Activated CD4-positive, alpha-beta memory T cell treated with anti-CD3 and anti-CD28 coated beads for 36 hours (primary cell): ENCODE data around the gene MYO16. TPM values are rescaled to one million over a fixed set of nuclear protein-coding genes. Genes with fewer than 3 reads are reported as not detected.
"Not testable (repeated sequence)": the region's sequence is repeated elsewhere in the genome, so short reads cannot be mapped to it uniquely, and the experiment has no call there.

Source experiments
- CTCF ChIA-PET: fragments of 350-600 bp; sonication (Branson Sonifier 250); formaldehyde crosslinking; loops from one replicate; lab custom pipeline; 2021; ENCODE audit warnings: antibody characterized with exemption, inconsistent platforms; lab: Charles Lee
- POLR2A ChIA-PET: fragments of 350-600 bp; sonication (Branson Sonifier 250); formaldehyde crosslinking; loops from one replicate; lab custom pipeline; 2021; ENCODE audit warnings: antibody characterized with exemption; lab: Charles Lee
- DNase-seq: peaks from one replicate; pipeline ENCODE4 v3.0.0-alpha.2; 2020
- H3K27ac Mint-ChIP-seq: one replicate; pipeline ENCODE4 v1.8.0; 2021; ENCODE audit warnings: mixed read lengths
- H3K27me3 Mint-ChIP-seq: one replicate; pipeline ENCODE4 v1.8.0; 2021; ENCODE audit warnings: mixed read lengths
- H3K36me3 Mint-ChIP-seq: one replicate; pipeline ENCODE4 v1.8.0; 2021; ENCODE audit warnings: mixed read lengths
- H3K4me1 Mint-ChIP-seq: one replicate; pipeline ENCODE4 v1.8.0; 2021; ENCODE audit warnings: low read depth, mixed read lengths
- H3K4me3 Mint-ChIP-seq: one replicate; pipeline ENCODE4 v1.8.0; 2021; ENCODE audit warnings: mild to moderate bottlenecking, mixed read lengths
- H3K9me3 Mint-ChIP-seq: one replicate; pipeline ENCODE4 v1.8.0; 2021; ENCODE audit warnings: mixed read lengths
- intact Hi-C: fragments of 100-400 bp; cut with micrococcal nuclease; formaldehyde crosslinking; loops from one replicate; pipeline ENCODE4 v1.15.1; 2023
- total RNA-seq, 2 experiments: library from RNA; stranded (reverse); gene quantifications; one replicate each; pipeline ENCODE4 v1.2.3, GENCODE V29; 2021

The MYO16 gene
- total RNA-seq, 2 experiments from 2014 or later = 0.07 to 0.10 TPM

DNA sequence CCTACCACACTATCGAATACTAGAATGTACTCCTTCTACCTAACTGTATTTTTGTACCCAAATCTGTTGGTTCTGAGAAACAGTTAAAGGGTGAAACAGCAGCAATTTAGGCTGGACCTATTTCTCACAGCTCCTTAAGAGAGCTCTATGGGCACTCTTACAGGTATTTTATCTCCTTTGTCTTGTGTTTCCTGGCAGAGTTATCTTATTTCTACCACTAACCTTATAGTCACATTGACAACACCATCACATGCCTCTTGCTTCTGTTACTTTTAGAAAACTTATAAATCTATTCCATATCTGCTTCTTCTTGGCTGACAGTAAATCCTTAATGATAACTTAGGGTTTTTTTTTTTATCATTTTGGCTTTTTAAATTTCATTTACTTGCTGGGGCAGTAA lies 130.7 kb downstream of the MYO16 start:
- POLR2A ChIA-PET = no interaction called here
- CTCF ChIA-PET = no interaction called here
- Mint-ChIP-seq H3K36me3 (no peaks in the 10 kb centered on the region), H3K27ac (no peak overlapping the region), H3K9me3 (no peaks in the 10 kb centered on the region), H3K27me3 (no peaks in the 10 kb centered on the region), H3K4me3 (no peak overlapping the region), H3K4me1 (no peaks in the 10 kb centered on the region)
- DNase-seq = no peak
- intact Hi-C loops = no loop called here

DNA sequence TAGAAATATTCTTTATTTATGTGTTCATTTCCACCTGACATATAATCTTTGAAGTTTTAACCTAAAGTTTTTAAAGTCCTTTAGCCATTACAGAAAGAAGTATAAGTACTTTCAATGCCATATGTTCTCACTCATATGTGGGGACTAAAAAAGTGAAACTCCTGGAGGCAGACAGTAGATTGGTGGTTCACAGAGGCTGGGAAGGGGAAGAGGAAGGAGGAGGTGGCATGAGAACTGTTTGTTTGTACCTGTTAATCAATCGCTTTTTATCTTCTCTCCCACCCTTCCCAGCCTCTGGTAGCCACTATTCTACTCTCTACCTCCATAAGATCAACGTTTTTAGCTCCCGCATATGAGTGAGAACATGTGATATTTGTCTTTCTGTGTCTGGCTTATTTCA lies 131.1 kb downstream of the MYO16 start:
- CTCF ChIA-PET = no interaction called here

DNA sequence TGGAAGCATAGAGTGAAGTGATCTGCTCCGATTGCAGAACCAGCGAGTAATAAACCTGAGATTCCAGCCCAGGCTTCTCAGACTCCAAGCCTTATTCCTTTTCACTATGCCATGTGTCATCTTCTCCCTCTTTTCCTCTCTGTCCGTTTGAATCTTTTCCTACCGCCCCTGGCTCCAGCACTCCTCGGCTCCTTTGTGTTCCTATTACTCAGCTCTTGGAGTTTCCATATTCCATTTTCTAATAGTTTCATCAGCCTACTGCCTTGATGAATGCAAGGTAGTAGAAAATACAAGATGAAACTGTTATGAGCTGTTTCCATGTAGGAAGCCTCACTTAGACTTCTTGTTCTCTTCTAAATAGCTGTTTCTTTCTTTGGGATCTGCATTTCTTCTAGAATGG lies 138.6 kb downstream of the MYO16 start:
- H3K27ac Mint-ChIP-seq = no peak overlapping the region
- no peak overlapping the region for H3K4me3 Mint-ChIP-seq
- H3K9me3 Mint-ChIP-seq = no peaks in the 10 kb centered on the region
- no peaks in the 10 kb centered on the region for H3K4me1 Mint-ChIP-seq
- H3K27me3 Mint-ChIP-seq = no peaks in the 10 kb centered on the region
- intact Hi-C loops = no loop called here
- CTCF ChIA-PET = no interaction called here
- POLR2A ChIA-PET = no interaction called here
- DNase-seq = no peak
- H3K36me3 Mint-ChIP-seq = no peaks in the 10 kb centered on the region

More for the DNA sequence above, 131.1 kb downstream of the MYO16 start:
- H3K27ac Mint-ChIP-seq = no peak overlapping the region
- H3K4me1 Mint-ChIP-seq = no peaks in the 10 kb centered on the region
- POLR2A ChIA-PET = no interaction called here
- intact Hi-C loops = no loop called here
- no peaks in the 10 kb centered on the region for H3K9me3 Mint-ChIP-seq
- DNase-seq = no peak
- H3K36me3 Mint-ChIP-seq = no peaks in the 10 kb centered on the region
- H3K4me3 Mint-ChIP-seq = no peak overlapping the region
- H3K27me3 Mint-ChIP-seq = no peaks in the 10 kb centered on the region

DNA sequence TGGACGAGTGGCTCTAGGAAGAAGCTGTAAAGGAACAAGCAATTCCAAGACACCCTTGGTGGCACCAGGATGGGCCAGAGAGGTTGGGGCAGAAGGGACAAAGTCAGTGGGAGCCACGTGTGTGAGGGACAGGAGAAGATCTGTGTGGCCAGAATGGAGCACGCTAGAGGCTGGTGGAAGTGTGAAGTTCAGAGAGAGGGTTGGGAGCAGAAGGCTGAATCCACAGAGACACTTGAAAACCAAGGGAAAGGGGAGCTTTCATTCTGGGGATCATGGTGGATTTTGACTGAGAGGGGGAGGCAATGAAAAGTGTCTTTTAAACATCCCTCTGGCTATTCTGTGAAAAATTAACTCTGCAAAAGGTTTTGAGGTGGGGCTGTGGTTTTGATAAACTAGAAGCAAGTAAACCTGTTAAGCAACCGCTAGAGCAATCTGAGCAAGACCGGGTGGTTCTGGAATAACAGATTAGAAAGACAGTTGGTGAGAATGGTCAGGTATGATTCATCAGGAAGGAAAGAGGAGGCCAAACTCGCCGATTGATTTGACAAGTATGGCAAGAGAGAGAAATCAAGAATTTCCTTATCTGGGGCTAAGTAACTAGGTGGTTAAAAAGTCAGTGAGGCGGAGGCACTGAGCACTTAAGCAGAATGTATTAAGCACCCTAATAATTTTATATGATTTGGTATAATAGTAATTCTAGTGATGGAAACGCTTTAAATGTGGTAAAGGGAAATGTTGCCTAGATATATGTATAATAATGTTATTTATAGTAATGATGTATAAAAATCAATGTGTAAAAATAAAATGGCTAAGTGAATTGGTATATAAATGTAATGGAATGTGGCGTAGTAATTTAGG lies 140.0 kb downstream of the MYO16 start:
- intact Hi-C loops = no loop called here
- POLR2A ChIA-PET = no interaction called here

DNA sequence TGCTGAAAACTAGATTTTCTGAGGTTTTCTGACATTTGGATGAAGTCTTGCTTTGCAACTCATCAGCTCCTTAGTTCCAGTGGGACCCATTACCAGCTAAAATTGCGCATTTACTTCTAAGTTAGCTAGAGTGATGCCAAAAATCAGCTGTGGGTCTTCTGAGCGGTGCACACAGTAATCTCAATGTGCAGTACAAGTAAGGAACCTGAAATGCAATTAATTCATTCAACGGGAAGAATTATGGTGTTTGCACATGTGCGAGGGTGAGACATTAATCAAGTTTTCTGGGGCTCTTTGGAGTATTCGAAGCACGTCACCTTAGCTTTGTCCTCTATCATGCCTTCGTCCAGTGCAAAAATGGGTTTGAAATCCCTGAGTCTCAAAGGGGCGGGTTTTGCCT lies 146.2 kb downstream of the MYO16 start:
- intact Hi-C loops = no loop called here
- CTCF ChIA-PET = interaction anchor here (1.1 kb wide), 1 partner anchor 33 kb away, joined by 3 read pairs; no protein-coding TSS in a partner anchor
- H3K9me3 Mint-ChIP-seq = no peaks in the 10 kb centered on the region
- H3K27me3 Mint-ChIP-seq = no peaks in the 10 kb centered on the region
- no peak for DNase-seq
- POLR2A ChIA-PET = no interaction called here
- H3K4me3 Mint-ChIP-seq = no peak overlapping the region
- no peaks in the 10 kb centered on the region for H3K36me3 Mint-ChIP-seq
- no peak overlapping the region for H3K27ac Mint-ChIP-seq
- no peaks in the 10 kb centered on the region for H3K4me1 Mint-ChIP-seq

More for the DNA sequence above, 140.0 kb downstream of the MYO16 start:
- Mint-ChIP-seq H3K36me3 (no peaks in the 10 kb centered on the region), H3K4me3 (no peak overlapping the region), H3K27me3 (no peaks in the 10 kb centered on the region), H3K9me3 (no peaks in the 10 kb centered on the region), H3K4me1 (no peaks in the 10 kb centered on the region), H3K27ac (no peak overlapping the region)
- CTCF ChIA-PET = no interaction called here
- DNase-seq = no peak

DNA sequence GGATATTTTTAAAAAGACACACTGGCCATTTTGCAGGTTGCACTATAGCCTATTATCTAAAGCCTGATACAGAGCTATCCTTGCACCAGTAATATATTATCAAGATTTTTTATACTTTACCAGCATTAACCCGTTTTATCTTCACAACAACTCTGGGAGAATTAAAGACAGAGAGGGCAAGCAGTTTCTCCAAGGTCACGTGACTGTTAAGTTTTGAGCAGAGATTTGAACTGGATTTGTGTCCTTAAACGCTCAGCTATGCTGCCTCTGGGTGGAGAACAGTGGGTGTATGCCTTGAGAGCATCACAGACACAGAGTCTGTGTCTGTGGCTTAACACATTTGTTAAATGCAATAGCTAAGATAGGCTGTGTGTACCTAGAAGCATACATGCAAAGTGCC lies 147.2 kb downstream of the MYO16 start:
- ChIA-PET POLR2A (no interaction called here), CTCF (no interaction called here)
- H3K36me3 Mint-ChIP-seq = no peaks in the 10 kb centered on the region
- H3K4me1 Mint-ChIP-seq = no peaks in the 10 kb centered on the region
- no peak overlapping the region for H3K4me3 Mint-ChIP-seq
- no peak overlapping the region for H3K27ac Mint-ChIP-seq
- no peaks in the 10 kb centered on the region for H3K27me3 Mint-ChIP-seq
- no peak for DNase-seq
- intact Hi-C loops = no loop called here
- no peaks in the 10 kb centered on the region for H3K9me3 Mint-ChIP-seq

DNA sequence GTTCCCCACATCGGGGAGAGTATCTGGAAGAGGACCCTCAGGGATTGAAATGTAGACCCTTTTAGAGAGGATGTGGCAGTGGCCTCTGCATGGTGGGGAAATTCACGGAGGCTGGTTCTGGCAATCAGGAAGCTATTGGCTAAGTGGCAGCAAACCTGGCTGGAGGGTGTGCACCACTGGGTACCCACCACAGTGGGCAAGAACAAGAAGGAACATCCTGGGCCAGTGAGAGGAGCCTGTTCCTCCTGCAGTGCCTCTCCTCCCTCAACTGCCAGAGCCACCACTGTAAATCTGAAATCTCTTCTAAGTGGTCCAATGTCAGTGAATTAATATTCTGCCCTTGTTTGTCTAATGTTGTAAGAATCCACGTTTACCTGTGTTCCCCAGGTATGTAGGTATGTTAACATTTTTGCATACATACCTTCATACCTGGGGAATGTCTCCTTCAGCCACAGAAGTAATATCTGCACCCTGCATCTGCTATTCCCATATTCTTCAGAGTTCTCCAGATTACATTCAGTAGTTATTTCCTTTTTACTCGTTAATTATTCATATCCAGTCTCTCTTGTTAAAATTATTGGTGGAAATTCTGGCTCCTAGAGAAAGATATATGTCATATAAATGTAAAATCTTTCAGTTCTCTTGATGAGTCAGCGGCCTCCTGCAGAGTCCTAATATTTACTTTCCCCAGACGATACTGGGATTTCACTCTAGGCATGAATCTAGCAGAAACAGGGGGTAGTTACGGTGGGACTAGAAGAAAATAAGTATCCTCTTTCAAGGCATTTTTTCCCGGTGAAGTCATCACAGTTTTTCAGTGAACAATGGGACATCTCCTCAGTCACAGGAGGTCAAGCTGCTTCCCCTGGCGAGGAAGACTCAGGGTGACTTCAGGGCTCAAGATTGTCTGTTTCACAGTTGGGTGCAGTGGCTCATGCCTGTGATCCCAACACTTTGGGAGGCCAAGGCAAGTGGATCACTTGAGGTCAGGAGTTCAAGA lies 148.3 kb downstream of the MYO16 start:
- Mint-ChIP-seq H3K4me3 (no peak overlapping the region), H3K4me1 (no peaks in the 10 kb centered on the region), H3K36me3 (no peaks in the 10 kb centered on the region), H3K27me3 (no peaks in the 10 kb centered on the region), H3K27ac (no peak overlapping the region), H3K9me3 (no peaks in the 10 kb centered on the region)
- intact Hi-C loops = no loop called here
- CTCF ChIA-PET = no interaction called here
- POLR2A ChIA-PET = no interaction called here
- no peak for DNase-seq

DNA sequence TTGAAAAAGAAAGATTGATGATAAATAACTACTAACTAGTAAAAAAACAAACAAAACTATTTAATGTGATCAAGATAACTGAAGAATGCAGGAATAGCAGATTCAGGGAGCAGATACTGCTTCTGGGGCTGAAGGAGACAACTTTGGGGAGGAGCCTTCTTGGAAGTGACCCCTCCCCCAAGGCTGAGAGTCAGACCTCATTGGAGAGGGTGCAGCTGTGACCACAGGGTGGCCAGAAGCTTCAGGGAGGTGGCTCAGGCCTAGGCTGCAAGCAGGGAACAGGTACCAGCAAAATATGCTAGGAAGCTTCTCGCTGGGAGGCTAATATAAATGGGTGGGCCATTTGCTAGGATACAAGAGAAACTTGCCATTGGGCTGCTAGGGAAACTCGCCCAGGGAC lies 149.9 kb downstream of the MYO16 start:
- H3K4me3 Mint-ChIP-seq = no peak overlapping the region
- DNase-seq = no peak
- H3K36me3 Mint-ChIP-seq = no peaks in the 10 kb centered on the region
- ChIA-PET CTCF (no interaction called here), POLR2A (no interaction called here)
- intact Hi-C loops = no loop called here
- no peak overlapping the region for H3K27ac Mint-ChIP-seq
- no peaks in the 10 kb centered on the region for H3K27me3 Mint-ChIP-seq
- no peaks in the 10 kb centered on the region for H3K4me1 Mint-ChIP-seq
- no peaks in the 10 kb centered on the region for H3K9me3 Mint-ChIP-seq

DNA sequence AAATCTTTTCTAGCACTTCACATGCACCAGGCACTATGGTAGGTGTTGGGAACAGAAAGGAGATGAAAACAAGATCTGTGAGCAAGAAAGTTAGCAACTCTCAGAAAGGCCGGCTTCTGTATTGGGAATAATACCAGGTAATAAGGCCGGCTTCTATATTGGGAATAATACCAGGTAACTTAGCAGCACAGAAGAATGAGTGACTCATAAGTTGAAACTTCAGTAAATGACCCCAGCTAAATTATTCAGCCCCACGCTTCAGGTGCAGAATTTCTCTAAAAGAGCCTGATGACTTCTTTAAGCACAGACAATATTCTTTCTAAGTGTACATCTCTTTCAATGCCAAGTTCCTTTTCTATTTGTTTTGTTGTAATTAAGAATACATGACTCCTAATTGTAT lies 151.3 kb downstream of the MYO16 start:
- H3K4me3 Mint-ChIP-seq = no peak overlapping the region
- H3K4me1 Mint-ChIP-seq = no peaks in the 10 kb centered on the region
- no peaks in the 10 kb centered on the region for H3K36me3 Mint-ChIP-seq
- H3K9me3 Mint-ChIP-seq = no peaks in the 10 kb centered on the region
- intact Hi-C loops = no loop called here
- ChIA-PET CTCF (no interaction called here), POLR2A (no interaction called here)
- no peak for DNase-seq
- no peaks in the 10 kb centered on the region for H3K27me3 Mint-ChIP-seq
- no peak overlapping the region for H3K27ac Mint-ChIP-seq

DNA sequence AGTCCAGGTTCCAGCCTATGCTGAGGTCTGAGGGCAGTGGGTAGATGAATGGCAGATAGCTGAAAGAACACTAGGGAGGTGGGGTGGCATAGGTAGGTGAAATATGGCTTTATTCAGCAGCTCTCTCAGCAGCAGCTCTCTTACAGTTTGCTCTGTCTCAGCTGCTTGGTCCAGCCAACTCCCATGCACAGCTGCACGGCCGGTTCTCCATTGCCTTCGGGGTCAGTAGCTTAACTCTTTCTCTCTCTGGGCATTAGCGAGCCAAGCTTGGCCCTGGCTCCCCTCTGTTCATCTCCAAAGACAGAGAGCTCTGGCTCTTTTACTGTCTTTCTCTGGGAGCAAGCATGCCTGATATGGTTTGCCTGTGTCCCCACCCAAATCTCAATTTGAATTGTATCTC lies 151.9 kb downstream of the MYO16 start:
- Mint-ChIP-seq H3K4me1 (no peaks in the 10 kb centered on the region), H3K36me3 (no peaks in the 10 kb centered on the region), H3K27ac (no peak overlapping the region), H3K9me3 (no peaks in the 10 kb centered on the region), H3K27me3 (no peaks in the 10 kb centered on the region), H3K4me3 (no peak overlapping the region)
- intact Hi-C loops = no loop called here
- CTCF ChIA-PET = no interaction called here
- POLR2A ChIA-PET = no interaction called here
- DNase-seq = no peak

DNA sequence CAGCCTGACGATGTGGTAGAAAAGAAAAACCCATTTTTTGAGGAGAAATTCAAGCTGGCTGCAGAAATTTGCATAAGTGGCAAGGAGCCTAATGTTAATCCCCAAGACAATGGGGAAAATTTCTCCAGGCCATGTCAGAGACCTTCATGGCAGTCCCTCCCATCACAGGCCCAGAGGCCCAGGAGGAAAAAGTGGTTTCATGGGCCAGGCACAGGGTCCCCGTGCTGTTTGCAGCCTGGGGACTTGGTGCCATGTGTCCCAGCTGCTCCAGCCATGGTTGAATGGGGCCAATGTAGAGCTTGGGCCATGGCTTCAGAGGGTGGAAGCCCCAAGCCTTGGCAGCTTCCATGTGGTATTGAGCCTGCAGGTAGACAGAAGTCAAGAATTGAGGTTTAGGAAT lies 153.1 kb downstream of the MYO16 start:
- CTCF ChIA-PET = interaction anchor here (0.6 to 1.1 kb wide), 2 partner anchors 113 to 164 kb away, joined by 3 read pairs; no protein-coding TSS in a partner anchor
- H3K9me3 Mint-ChIP-seq, H3K27ac Mint-ChIP-seq, H3K4me3 Mint-ChIP-seq, H3K4me1 Mint-ChIP-seq, H3K36me3 Mint-ChIP-seq, POLR2A ChIA-PET, DNase-seq, intact Hi-C loops, H3K27me3 Mint-ChIP-seq: not testable (repeated sequence)

DNA sequence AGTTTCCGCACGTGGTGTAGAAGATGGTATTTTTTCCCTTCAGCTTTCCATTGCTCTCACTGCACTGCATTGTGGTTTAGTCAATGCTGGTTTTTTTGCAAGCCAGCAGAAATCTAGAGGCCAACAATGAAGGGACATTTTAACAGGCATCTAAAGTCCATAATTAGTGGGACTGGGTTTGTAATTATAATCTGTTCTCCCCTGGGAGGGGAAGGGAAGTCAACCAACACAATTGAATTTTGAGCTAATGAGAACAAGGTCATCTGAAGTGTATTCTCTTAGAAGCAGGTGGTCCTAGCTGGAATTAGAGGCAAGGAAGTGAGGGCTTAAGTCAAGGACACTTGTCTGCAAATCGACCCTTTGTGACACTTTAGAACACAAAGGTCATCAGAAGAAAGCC lies 156.4 kb downstream of the MYO16 start:
- Mint-ChIP-seq H3K36me3 (no peaks in the 10 kb centered on the region), H3K4me1 (no peaks in the 10 kb centered on the region), H3K9me3 (no peaks in the 10 kb centered on the region), H3K27ac (no peak overlapping the region), H3K27me3 (no peaks in the 10 kb centered on the region), H3K4me3 (no peak overlapping the region)
- no peak for DNase-seq
- POLR2A ChIA-PET = no interaction called here
- CTCF ChIA-PET = no interaction called here
- intact Hi-C loops = no loop called here
